AG04450 (cell line): ENCODE results near the gene TFEC. TPM values are rescaled to one million over a fixed set of nuclear protein-coding genes. Genes with fewer than 3 reads are reported as not detected.

Source experiments
- CTCF ChIA-PET: fragments of 300-600, 350-600 bp; formaldehyde crosslinking; extraction: SDS; loops from one replicate; lab custom pipeline; 2022; ENCODE audit warnings: antibody characterized with exemption, inconsistent platforms; lab: Charles Lee
- POLR2A ChIA-PET: fragments of 350-600 bp; formaldehyde crosslinking; extraction: SDS; loops from one replicate; lab custom pipeline; 2021; ENCODE audit warnings: antibody characterized with exemption, inconsistent platforms; lab: Yijun Ruan, JAX
- DNase-seq: peaks from one replicate; pipeline ENCODE4 v3.0.0-alpha.2; 2011; ENCODE audit warnings: low read depth, low spot score
- H3K27ac ChIP-seq: one replicate; pipeline ENCODE4 v1.5.1; 2012; ENCODE audit warnings: low read depth, low read length, control low read depth
- H3K27me3 ChIP-seq: one replicate; pipeline ENCODE4 v1.6.0; 2012; ENCODE audit warnings: low read length; ENCODE audit not compliant: control insufficient read depth, insufficient read depth
- H3K4me3 ChIP-seq: 2 replicates; pipeline ENCODE4 v1.5.1; 2011; ENCODE audit warnings: mild to moderate bottlenecking, low read depth, low read length, control low read depth
- H3K9me3 ChIP-seq: 2 replicates; pipeline ENCODE4 v1.5.1; 2012; ENCODE audit warnings: low read length; ENCODE audit not compliant: control insufficient read depth, insufficient read depth
- CTCF ChIP-seq: IDR thresholded peaks from 2 replicates; pipeline ENCODE4 v1.5.1; 2011; ENCODE audit warnings: low read depth, low read length, control low read depth, inconsistent platforms
- polyA plus RNA-seq: library from polyadenylated mRNA; depleted of rRNA; stranded (reverse); fragments of >200 nt; gene quantifications from 2 replicates; pipeline ENCODE4 v1.2.3, GENCODE V29; 2011

Gene TFEC
- polyA plus RNA-seq, 1 experiment = 0.10 TPM

- Histone ChIP-seq H3K27ac (no peak overlapping the region), H3K27me3 (no peaks in the 10 kb centered on the region), H3K4me3 (no peak overlapping the region), H3K9me3 (no peaks in the 10 kb centered on the region)
- POLR2A ChIA-PET = no interaction called here
- TF ChIP-seq CTCF = no peak
- no peak for DNase-seq
- CTCF ChIA-PET = no interaction called here
Measured at GRCh38 chr7:115920367-115920766, 110.2 kb downstream of the TFEC start.

- ChIA-PET CTCF (no interaction called here), POLR2A (no interaction called here)
- no peaks in the 10 kb centered on the region for H3K27me3 ChIP-seq
Measured at GRCh38 chr7:115914951-115915350, 115.6 kb downstream of the TFEC start.

GRCh38 chr7:115911465-115911864 lies 119.1 kb downstream of the TFEC start:
- Histone ChIP-seq H3K27me3 (no peaks in the 10 kb centered on the region), H3K4me3 (no peak overlapping the region), H3K27ac (no peak overlapping the region), H3K9me3 (no peaks in the 10 kb centered on the region)
- no peak for TF ChIP-seq CTCF
- POLR2A ChIA-PET = no interaction called here
- CTCF ChIA-PET = interaction anchor here (0.9 kb wide), 1 partner anchor 1046 kb away, joined by 3 read pairs; no protein-coding TSS in a partner anchor
- DNase-seq = no peak

More at GRCh38 chr7:115914951-115915350, 115.6 kb downstream of the TFEC start:
- no peak for TF ChIP-seq CTCF
- Histone ChIP-seq H3K4me3 (no peak overlapping the region), H3K27ac (no peak overlapping the region), H3K9me3 (no peaks in the 10 kb centered on the region)
- DNase-seq = no peak

- H3K9me3 ChIP-seq = no peaks in the 10 kb centered on the region
Measured at GRCh38 chr7:115910541-115911164, 119.9 kb downstream of the TFEC start.

More at GRCh38 chr7:115910541-115911164, 119.9 kb downstream of the TFEC start:
- CTCF ChIA-PET = interaction anchor here (0.7 to 1.1 kb wide), 4 partner anchors 16 to 1047 kb away, joined by 3 to 4 read pairs (median 3); no protein-coding TSS in a partner anchor
- Histone ChIP-seq H3K27me3 (no peaks in the 10 kb centered on the region), H3K27ac (no peak overlapping the region), H3K4me3 (no peak overlapping the region)
- POLR2A ChIA-PET = no interaction called here
- peak; percentile 71 for TF ChIP-seq CTCF
- DNase-seq = no peak
